ENCODE data around the gene HID1. TPM values are rescaled to one million over a fixed set of nuclear protein-coding genes. Genes with fewer than 3 reads are reported as not detected.
"Not testable (repeated sequence)": the region's sequence is repeated elsewhere in the genome, so short reads cannot be mapped to it uniquely, and the experiment has no call there.

HID1 gene
- total RNA-seq, 1 donor from 2014 or later: 0.31 TPM

GRCh38 chr17:75008373-75008772, 35.8 kb upstream of the HID1 start:
- Mint-ChIP-seq H3K4me1 (ENCODE audit: low read depth) (peaks cover 9% of the 10 kb centered on the region), H3K27me3 (ENCODE audit: insufficient read depth) (no peaks in the 10 kb centered on the region), H3K36me3 (ENCODE audit: low read depth) (peaks cover 1% of the 10 kb centered on the region), H3K9me3 (no peaks in the 10 kb centered on the region), H3K4me3 (no peak overlapping the region), H3K27ac (no peak overlapping the region)
- intact Hi-C loops (cut with micrococcal nuclease): no loop called here
- DNase-seq (ENCODE audit: low spot score): no peak

- Mint-ChIP-seq H3K27ac (no peak overlapping the region), H3K36me3 (ENCODE audit: low read depth) (no peaks in the 10 kb centered on the region), H3K27me3 (ENCODE audit: insufficient read depth) (no peaks in the 10 kb centered on the region), H3K4me3 (no peak overlapping the region), H3K4me1 (ENCODE audit: low read depth) (no peaks in the 10 kb centered on the region), H3K9me3 (no peaks in the 10 kb centered on the region)
- DNase-seq (ENCODE audit: low spot score): no peak
- intact Hi-C loops (cut with micrococcal nuclease): no loop called here
Measured at GRCh38 chr17:75006653-75007052, 34.1 kb upstream of the HID1 start.

DNA sequence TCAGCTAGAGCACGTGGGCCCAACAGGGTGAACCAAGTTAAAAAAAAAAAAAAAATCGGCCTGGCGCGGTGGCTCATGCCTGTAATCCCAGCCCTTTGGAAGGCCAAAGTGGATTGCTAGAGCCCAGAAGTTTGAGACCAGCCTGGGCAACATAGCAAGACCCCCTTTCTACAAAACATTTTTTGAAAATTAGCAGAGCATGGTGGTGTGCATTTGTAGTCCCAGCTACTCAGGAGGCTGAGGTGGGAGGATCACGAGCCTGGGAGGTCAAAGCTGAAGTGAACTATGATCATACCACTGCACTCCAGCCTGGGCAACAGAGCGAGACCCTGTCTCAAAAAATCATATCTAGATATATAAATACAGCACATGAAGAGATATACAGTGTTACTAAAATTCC, 33.5 kb upstream of the HID1 start:
- H3K4me1 Mint-ChIP-seq (ENCODE audit: low read depth); H3K27ac Mint-ChIP-seq; DNase-seq (ENCODE audit: low spot score); intact Hi-C loops (cut with micrococcal nuclease); H3K27me3 Mint-ChIP-seq (ENCODE audit: insufficient read depth); H3K4me3 Mint-ChIP-seq; H3K9me3 Mint-ChIP-seq; H3K36me3 Mint-ChIP-seq (ENCODE audit: low read depth): not testable (repeated sequence)

DNA sequence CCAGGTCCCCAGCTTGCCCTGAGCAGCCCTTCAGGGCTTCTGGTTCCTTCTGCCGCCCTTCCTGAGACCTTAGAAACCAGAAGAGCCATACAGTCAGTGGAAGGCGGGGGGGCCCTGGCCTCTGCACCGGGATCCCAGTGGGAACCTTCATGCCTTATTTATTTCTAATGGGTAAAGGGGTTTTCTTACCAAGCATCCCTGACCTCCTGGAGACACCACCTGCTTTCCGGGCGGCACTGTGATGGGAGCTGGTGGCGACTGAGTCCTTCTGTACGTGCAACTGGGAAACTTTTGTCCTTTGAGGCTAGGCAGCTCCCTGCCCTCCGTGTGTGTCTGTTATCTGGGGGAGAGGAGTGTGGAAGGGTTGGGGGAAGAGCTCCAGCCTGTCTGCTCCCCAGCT, 32.7 kb upstream of the HID1 start:
- H3K27ac Mint-ChIP-seq: no peak overlapping the region
- no peaks in the 10 kb centered on the region for H3K4me1 Mint-ChIP-seq (ENCODE audit: low read depth)
- H3K36me3 Mint-ChIP-seq (ENCODE audit: low read depth): no peaks in the 10 kb centered on the region
- no peak overlapping the region for H3K4me3 Mint-ChIP-seq
- DNase-seq (ENCODE audit: low spot score): no peak
- no peaks in the 10 kb centered on the region for H3K27me3 Mint-ChIP-seq (ENCODE audit: insufficient read depth)
- intact Hi-C loops (cut with micrococcal nuclease): no loop called here
- H3K9me3 Mint-ChIP-seq: no peaks in the 10 kb centered on the region

DNA sequence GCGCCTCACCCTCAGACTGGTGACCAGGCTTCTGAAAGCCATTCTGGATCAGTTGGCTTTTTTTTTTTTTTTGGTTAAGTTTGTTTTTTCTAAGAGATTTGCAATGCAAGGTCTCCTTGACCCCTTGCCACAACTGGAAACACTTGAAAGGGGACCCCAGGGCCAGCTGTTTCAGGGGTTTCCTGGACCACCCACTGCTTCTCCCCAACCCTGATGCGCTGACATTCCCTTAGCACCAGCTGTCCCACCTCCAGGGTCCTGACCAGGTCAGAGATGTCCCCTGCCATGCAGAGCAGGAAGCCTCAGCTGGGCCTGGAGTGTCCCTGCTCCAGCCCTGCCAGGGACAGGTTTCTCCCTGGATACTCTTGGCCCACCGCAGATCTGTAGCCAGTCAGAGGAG, 31.8 kb upstream of the HID1 start:
- Mint-ChIP-seq H3K36me3 (ENCODE audit: low read depth) (no peaks in the 10 kb centered on the region), H3K4me3 (no peak overlapping the region), H3K27me3 (ENCODE audit: insufficient read depth) (no peaks in the 10 kb centered on the region), H3K27ac (no peak overlapping the region), H3K9me3 (no peaks in the 10 kb centered on the region), H3K4me1 (ENCODE audit: low read depth) (no peaks in the 10 kb centered on the region)
- intact Hi-C loops (cut with micrococcal nuclease): no loop called here
- no peak for DNase-seq (ENCODE audit: low spot score)

- Mint-ChIP-seq H3K27ac (no peak overlapping the region), H3K36me3 (ENCODE audit: low read depth) (no peaks in the 10 kb centered on the region), H3K9me3 (no peaks in the 10 kb centered on the region), H3K27me3 (ENCODE audit: insufficient read depth) (no peaks in the 10 kb centered on the region), H3K4me3 (no peak overlapping the region), H3K4me1 (ENCODE audit: low read depth) (no peaks in the 10 kb centered on the region)
- intact Hi-C loops (cut with micrococcal nuclease): no loop called here
- DNase-seq (ENCODE audit: low spot score): no peak
Measured at GRCh38 chr17:75003957-75004355, 31.4 kb upstream of the HID1 start.

DNA sequence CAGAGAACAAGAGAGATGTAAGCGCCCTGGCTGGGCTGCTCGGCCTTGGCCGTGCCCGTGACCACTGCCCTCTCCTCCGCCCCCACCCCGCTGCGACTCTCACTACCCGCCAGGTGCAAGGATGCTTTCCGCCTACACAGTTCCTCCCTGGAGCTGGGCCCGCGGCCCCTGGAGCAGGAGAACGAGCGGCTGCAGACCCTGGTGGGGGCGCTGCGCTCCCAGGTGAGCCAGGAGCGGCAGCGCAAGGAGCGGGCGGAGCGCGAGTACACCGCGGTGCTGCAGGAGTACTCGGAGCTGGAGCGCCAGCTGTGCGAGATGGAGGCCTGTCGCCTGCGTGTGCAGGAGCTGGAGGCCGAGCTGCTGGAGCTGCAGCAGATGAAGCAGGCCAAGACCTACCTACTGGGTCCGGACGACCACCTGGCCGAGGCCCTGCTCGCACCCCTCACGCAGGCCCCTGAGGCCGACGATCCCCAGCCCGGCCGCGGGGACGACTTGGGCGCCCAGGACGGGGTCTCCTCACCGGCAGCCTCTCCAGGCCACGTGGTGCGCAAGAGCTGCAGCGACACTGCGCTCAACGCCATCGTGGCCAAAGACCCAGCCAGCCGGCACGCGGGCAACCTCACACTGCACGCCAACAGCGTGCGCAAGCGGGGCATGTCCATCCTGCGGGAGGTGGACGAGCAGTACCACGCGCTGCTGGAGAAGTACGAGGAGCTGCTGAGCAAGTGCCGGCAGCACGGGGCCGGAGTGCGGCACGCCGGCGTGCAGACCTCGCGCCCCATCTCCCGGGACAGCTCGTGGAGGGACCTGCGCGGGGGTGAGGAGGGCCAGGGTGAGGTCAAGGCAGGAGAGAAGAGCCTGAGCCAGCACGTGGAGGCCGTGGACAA, 30.8 kb upstream of the HID1 start:
- intact Hi-C loops (cut with micrococcal nuclease): no loop called here
- Mint-ChIP-seq H3K9me3 (no peaks in the 10 kb centered on the region), H3K4me3 (no peak overlapping the region), H3K27me3 (ENCODE audit: insufficient read depth) (no peaks in the 10 kb centered on the region), H3K27ac (no peak overlapping the region), H3K4me1 (ENCODE audit: low read depth) (no peaks in the 10 kb centered on the region), H3K36me3 (ENCODE audit: low read depth) (no peaks in the 10 kb centered on the region)
- no peak for DNase-seq (ENCODE audit: low spot score)

GRCh38 chr17:75001915-75002843, 29.6 kb upstream of the HID1 start:
- no peak overlapping the region for H3K27ac Mint-ChIP-seq
- H3K9me3 Mint-ChIP-seq: no peaks in the 10 kb centered on the region
- H3K4me1 Mint-ChIP-seq (ENCODE audit: low read depth): no peaks in the 10 kb centered on the region
- peaks cover 4% of the 10 kb centered on the region for H3K27me3 Mint-ChIP-seq (ENCODE audit: insufficient read depth)
- no peaks in the 10 kb centered on the region for H3K36me3 Mint-ChIP-seq (ENCODE audit: low read depth)
- DNase-seq (ENCODE audit: low spot score): no peak
- H3K4me3 Mint-ChIP-seq: no peak overlapping the region
- intact Hi-C loops (cut with micrococcal nuclease): no loop called here

DNA sequence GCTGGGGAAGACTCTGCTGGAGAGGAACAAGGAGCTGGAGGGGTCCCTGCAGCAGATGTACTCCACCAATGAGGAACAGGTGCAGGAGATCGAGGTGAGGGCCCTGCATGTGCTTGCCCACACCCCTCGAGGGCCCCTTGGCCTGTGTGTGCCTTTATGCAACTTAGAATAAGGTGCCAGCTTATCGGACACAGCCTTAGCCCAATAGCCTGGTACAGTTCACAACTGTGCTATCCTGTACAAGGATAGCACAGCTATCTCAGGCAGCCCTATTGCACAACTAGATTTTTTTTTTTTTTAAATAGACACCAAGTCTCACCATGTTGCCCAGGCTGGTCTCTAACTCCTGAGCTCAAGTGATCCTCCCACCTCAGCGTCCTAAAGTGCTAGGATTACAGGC, 27.0 kb upstream of the HID1 start:
- intact Hi-C loops (cut with micrococcal nuclease): no loop called here
- Mint-ChIP-seq H3K27ac (no peak overlapping the region), H3K36me3 (ENCODE audit: low read depth) (no peaks in the 10 kb centered on the region), H3K9me3 (no peaks in the 10 kb centered on the region), H3K27me3 (ENCODE audit: insufficient read depth) (peaks cover 9% of the 10 kb centered on the region), H3K4me1 (ENCODE audit: low read depth) (no peaks in the 10 kb centered on the region), H3K4me3 (no peak overlapping the region)
- DNase-seq (ENCODE audit: low spot score): no peak

- no peak overlapping the region for H3K4me3 Mint-ChIP-seq
- no peaks in the 10 kb centered on the region for H3K9me3 Mint-ChIP-seq
- DNase-seq (ENCODE audit: low spot score): no peak
- no peak overlapping the region for H3K27ac Mint-ChIP-seq
- peaks cover 9% of the 10 kb centered on the region for H3K27me3 Mint-ChIP-seq (ENCODE audit: insufficient read depth)
- no peaks in the 10 kb centered on the region for H3K4me1 Mint-ChIP-seq (ENCODE audit: low read depth)
- H3K36me3 Mint-ChIP-seq (ENCODE audit: low read depth): no peaks in the 10 kb centered on the region
- intact Hi-C loops (cut with micrococcal nuclease): no loop called here
Measured at GRCh38 chr17:74998783-74999182, 26.2 kb upstream of the HID1 start.

DNA sequence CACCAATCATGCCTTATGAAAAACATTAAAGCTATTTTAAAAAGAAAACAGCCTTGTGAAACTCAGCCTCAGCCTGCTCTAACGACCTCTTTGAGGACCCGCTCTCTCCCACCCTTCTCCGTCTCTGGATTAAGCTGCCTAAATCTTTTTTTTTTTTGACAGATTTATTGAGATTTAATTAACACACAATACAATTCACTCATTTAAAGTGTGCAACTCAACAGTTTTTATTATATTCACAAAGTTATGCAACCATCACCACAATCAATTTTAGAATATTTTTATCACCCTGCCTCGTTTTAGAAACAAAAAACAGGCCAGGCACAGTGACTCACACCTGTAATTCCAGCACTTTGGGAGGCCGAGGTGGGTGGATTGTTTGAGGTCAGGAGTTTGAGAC, 23.3 kb upstream of the HID1 start:
- peaks cover 17% of the 10 kb centered on the region for H3K27me3 Mint-ChIP-seq (ENCODE audit: insufficient read depth)
- no peaks in the 10 kb centered on the region for H3K4me1 Mint-ChIP-seq (ENCODE audit: low read depth)
- H3K36me3 Mint-ChIP-seq (ENCODE audit: low read depth): no peaks in the 10 kb centered on the region
- H3K9me3 Mint-ChIP-seq: no peaks in the 10 kb centered on the region
- H3K27ac Mint-ChIP-seq: no peak overlapping the region
- intact Hi-C loops (cut with micrococcal nuclease): no loop called here
- no peak overlapping the region for H3K4me3 Mint-ChIP-seq
- DNase-seq (ENCODE audit: low spot score): no peak

DNA sequence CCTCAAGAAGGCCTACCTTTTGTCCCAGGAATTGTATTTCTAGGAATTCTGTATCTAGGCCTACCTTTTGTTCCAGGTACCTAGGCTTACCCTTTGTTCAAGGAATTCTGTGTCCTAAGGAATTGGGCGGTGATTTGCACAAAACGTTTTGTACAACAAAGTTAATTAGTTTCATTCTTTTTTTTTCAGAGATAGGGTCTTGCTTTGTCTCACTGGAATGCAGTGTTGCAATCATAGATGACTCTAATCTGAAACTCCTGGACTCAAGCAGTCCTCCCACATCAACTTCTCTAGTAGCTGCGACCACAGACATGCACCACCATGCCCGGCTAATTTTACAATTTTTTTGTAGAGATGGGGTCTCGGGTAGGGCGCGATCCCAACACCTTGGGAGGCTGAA, 21.9 kb upstream of the HID1 start:
- no peak overlapping the region for H3K27ac Mint-ChIP-seq
- no peaks in the 10 kb centered on the region for H3K9me3 Mint-ChIP-seq
- H3K4me1 Mint-ChIP-seq (ENCODE audit: low read depth): no peaks in the 10 kb centered on the region
- H3K4me3 Mint-ChIP-seq: no peak overlapping the region
- peaks cover 17% of the 10 kb centered on the region for H3K27me3 Mint-ChIP-seq (ENCODE audit: insufficient read depth)
- no peaks in the 10 kb centered on the region for H3K36me3 Mint-ChIP-seq (ENCODE audit: low read depth)
- intact Hi-C loops (cut with micrococcal nuclease): no loop called here
- DNase-seq (ENCODE audit: low spot score): no peak

- Mint-ChIP-seq H3K36me3 (ENCODE audit: low read depth) (no peaks in the 10 kb centered on the region), H3K9me3 (no peaks in the 10 kb centered on the region), H3K4me1 (ENCODE audit: low read depth) (peaks cover 2% of the 10 kb centered on the region), H3K27me3 (ENCODE audit: insufficient read depth) (peaks cover 29% of the 10 kb centered on the region), H3K27ac (no peak overlapping the region), H3K4me3 (no peak overlapping the region)
- intact Hi-C loops (cut with micrococcal nuclease): no loop called here
- no peak for DNase-seq (ENCODE audit: low spot score)
Measured at GRCh38 chr17:74992223-74992622, 19.7 kb upstream of the HID1 start.
